Measurements from ENCODE around the gene DYNLRB1.
A peak's percentile ranks its signal among the peaks of the same experiment; 100 is the strongest.
"Not testable (repeated sequence)": the region's sequence is repeated elsewhere in the genome, so short reads cannot be mapped to it uniquely, and the experiment has no call there.

DYNLRB1 gene

GRCh38 chr20:34512955-34513419, 3.2 kb upstream of the DYNLRB1 start:
- Histone ChIP-seq H3K4me1 (ENCODE audit: control insufficient read depth, insufficient read depth, low read length) (peaks cover 27% of the 10 kb centered on the region), H3K9ac (ENCODE audit: low read length) (no peak overlapping the region), H3K4me3 (ENCODE audit: low read length) (no peak overlapping the region), H3K27me3 (replicated peaks; ENCODE audit: control insufficient read depth, insufficient read depth, low read length) (no peaks in the 10 kb centered on the region), H3K36me3 (ENCODE audit: control insufficient read depth, insufficient read depth, low read length, severe bottlenecking) (peaks cover 40% of the 10 kb centered on the region), H3K9me3 (ENCODE audit: control insufficient read depth, low read length) (no peaks in the 10 kb centered on the region)
- no peak for DNase-seq (ENCODE audit: low read depth)

- Histone ChIP-seq H3K36me3 (ENCODE audit: control insufficient read depth, insufficient read depth, low read length, severe bottlenecking) (peaks cover 30% of the 10 kb centered on the region), H3K4me1 (ENCODE audit: control insufficient read depth, insufficient read depth, low read length) (peaks cover 27% of the 10 kb centered on the region)
- not testable (repeated sequence) for H3K9me3 ChIP-seq (ENCODE audit: control insufficient read depth, low read length); H3K9ac ChIP-seq (ENCODE audit: low read length); H3K4me3 ChIP-seq (ENCODE audit: low read length); H3K27me3 ChIP-seq (replicated peaks; ENCODE audit: control insufficient read depth, insufficient read depth, low read length); DNase-seq (ENCODE audit: low read depth)
These were observed 2.2 kb upstream of the DYNLRB1 start for GRCh38 chr20:34514034-34514433.

- H3K9me3 ChIP-seq (ENCODE audit: control insufficient read depth, low read length), result no peaks in the 10 kb centered on the region
- no peaks in the 10 kb centered on the region for H3K27me3 ChIP-seq (replicated peaks; ENCODE audit: control insufficient read depth, insufficient read depth, low read length)
- peaks cover 29% of the 10 kb centered on the region for H3K36me3 ChIP-seq (ENCODE audit: control insufficient read depth, insufficient read depth, low read length, severe bottlenecking)
- peak overlapping the region; percentile 90 for H3K4me3 ChIP-seq (ENCODE audit: low read length)
- DNase-seq (ENCODE audit: low read depth), result no peak
- peak overlapping the region; percentile 93 for H3K9ac ChIP-seq (ENCODE audit: low read length)
- peaks cover 27% of the 10 kb centered on the region for H3K4me1 ChIP-seq (ENCODE audit: control insufficient read depth, insufficient read depth, low read length)
These were observed 1.2 kb upstream of the DYNLRB1 start for GRCh38 chr20:34514897-34515483.

DNA sequence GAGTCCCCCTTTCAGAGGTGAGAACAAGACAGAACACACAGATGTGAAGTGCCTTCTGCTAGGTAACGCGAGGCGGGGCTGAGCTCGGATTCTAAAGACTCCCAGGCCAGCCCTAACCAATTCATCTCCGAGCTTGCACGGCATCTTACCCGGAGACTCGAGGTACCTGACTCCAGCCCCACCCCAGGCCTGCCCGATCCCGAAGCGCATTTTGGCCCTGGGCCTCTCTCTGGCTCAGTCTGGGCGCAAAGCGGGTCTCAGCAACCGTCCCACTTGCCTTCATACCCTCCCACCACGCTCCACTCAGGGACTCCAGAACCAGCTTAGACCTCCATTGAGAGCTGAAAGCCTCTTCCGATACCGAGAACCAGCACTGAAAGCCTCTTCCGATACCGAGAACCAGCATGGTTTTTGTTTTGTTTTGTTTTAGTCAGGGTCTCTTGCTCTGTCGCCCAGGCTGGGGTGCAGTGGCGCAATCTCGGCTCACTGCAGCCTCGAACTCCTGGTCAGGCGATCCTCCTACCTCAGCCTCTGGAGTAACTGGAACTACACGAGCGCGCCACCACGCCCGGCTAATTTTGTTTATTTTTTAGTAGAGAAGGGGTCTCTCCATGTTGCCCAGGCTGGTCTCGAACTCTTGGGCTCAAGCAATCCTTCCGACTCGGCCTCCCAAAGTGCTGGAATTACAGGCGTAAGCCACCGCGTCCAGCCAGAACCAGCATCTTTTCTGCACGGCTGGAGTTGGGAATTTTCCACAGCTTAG, 557 bp upstream of the DYNLRB1 start:
- H3K4me3 ChIP-seq (ENCODE audit: low read length), result peak overlapping the region; percentile 90
- no peaks in the 10 kb centered on the region for H3K27me3 ChIP-seq (replicated peaks; ENCODE audit: control insufficient read depth, insufficient read depth, low read length)
- peak; percentile 56 for DNase-seq (ENCODE audit: low read depth)
- H3K4me1 ChIP-seq (ENCODE audit: control insufficient read depth, insufficient read depth, low read length), result peaks cover 27% of the 10 kb centered on the region
- H3K36me3 ChIP-seq (ENCODE audit: control insufficient read depth, insufficient read depth, low read length, severe bottlenecking), result peaks cover 28% of the 10 kb centered on the region
- no peaks in the 10 kb centered on the region for H3K9me3 ChIP-seq (ENCODE audit: control insufficient read depth, low read length)
- peak overlapping the region; percentile 93 for H3K9ac ChIP-seq (ENCODE audit: low read length)

- H3K36me3 ChIP-seq (ENCODE audit: control insufficient read depth, insufficient read depth, low read length, severe bottlenecking), result peaks cover 14% of the 10 kb centered on the region
- no peaks in the 10 kb centered on the region for H3K9me3 ChIP-seq (ENCODE audit: control insufficient read depth, low read length)
- no peaks in the 10 kb centered on the region for H3K27me3 ChIP-seq (replicated peaks; ENCODE audit: control insufficient read depth, insufficient read depth, low read length)
- peaks cover 27% of the 10 kb centered on the region for H3K4me1 ChIP-seq (ENCODE audit: control insufficient read depth, insufficient read depth, low read length)
- H3K9ac ChIP-seq (ENCODE audit: low read length), result peak overlapping the region; percentile 93
- no peak for DNase-seq (ENCODE audit: low read depth)
- peak overlapping the region; percentile 90 for H3K4me3 ChIP-seq (ENCODE audit: low read length)
These were observed 888 bp downstream of the DYNLRB1 start for GRCh38 chr20:34517114-34517505.

DNA sequence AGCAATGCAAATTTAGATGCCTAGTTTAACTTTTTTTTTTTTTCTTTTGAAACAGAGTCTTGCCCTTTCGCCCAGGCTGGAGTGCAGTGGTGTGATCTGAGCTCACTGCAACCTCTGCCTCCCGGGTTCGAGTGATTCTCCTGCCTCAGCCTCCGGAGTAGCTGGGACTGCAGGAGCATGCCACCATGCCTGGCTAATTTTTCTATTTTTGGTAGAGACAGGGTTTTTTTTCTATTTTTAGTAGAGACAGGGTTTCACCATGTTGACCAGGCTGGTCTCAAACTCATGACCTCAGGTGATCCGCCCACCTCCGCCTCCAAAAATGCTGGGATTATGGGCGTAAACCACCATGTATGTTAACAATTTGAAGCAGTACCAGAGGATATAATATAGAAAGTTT, 2.6 kb downstream of the DYNLRB1 start:
- not testable (repeated sequence) for H3K36me3 ChIP-seq (ENCODE audit: control insufficient read depth, insufficient read depth, low read length, severe bottlenecking); H3K9me3 ChIP-seq (ENCODE audit: control insufficient read depth, low read length); DNase-seq (ENCODE audit: low read depth); H3K27me3 ChIP-seq (replicated peaks; ENCODE audit: control insufficient read depth, insufficient read depth, low read length); H3K9ac ChIP-seq (ENCODE audit: low read length); H3K4me3 ChIP-seq (ENCODE audit: low read length)
- peaks cover 33% of the 10 kb centered on the region for H3K4me1 ChIP-seq (ENCODE audit: control insufficient read depth, insufficient read depth, low read length)

DNA sequence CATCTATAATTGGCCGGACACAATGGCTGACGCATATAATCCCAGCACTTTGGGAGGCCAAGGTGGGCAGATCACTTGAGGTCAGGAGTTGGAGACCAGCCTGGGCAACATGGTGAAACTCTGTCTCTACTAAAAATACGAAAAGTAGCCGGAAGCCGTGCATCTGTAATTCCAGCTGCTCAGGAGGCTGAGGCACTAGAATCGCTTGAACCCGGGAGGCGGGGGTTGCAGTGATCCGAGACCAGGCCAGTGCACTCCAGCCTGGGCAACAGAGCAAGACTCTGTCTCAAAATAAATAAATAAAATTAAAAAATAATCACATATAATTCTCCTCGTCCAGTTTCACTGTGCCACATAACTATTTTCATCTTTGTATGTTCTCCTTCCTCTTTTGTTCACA, 3.6 kb downstream of the DYNLRB1 start:
- not testable (repeated sequence) for H3K4me3 ChIP-seq (ENCODE audit: low read length); DNase-seq (ENCODE audit: low read depth); H3K9me3 ChIP-seq (ENCODE audit: control insufficient read depth, low read length); H3K9ac ChIP-seq (ENCODE audit: low read length); H3K36me3 ChIP-seq (ENCODE audit: control insufficient read depth, insufficient read depth, low read length, severe bottlenecking); H3K27me3 ChIP-seq (replicated peaks; ENCODE audit: control insufficient read depth, insufficient read depth, low read length)
- H3K4me1 ChIP-seq (ENCODE audit: control insufficient read depth, insufficient read depth, low read length), result peaks cover 38% of the 10 kb centered on the region

DNA sequence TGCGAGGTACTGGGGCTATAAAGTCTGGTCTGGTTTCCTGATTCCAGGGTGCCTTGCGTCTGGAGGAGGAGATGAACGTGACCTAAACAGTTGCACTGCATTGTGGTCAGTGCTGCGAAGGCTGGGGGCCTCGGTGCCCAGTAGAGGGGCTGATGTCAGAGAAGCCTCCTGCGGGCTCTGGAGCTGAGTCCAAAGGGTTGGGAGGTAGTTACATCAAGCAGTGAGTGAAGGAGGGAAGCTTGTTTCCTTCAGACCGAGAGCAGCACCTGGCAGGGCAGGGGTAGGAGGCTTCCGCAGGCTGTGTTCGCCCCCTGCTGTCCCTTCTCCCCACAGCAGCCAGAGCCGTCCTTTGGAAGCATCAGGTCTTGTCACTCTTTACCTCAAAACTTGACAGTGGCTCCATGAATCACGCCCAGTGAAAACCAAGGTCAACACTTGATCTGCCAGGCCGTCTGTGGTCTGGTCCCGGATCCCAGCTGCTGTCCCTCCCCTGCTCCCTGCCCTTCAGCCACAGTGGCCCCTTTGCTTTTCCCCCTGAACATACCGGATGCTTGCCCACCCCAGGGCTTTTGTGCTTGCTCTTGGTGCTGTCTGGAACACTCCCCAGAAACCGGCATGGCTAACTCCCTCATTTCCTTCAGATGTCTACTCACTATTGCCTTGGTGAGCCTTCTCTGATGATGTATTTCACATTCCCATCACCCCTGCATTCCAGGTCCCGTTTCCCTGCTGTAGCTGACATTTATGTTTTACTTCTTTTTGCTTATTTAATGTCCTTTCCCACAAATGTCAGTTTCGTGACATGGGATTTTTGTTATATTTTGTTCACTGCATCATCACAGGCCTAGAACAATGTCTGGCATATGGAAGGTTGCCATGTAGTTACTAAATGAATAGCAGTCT, 7.0 kb downstream of the DYNLRB1 start:
- peak overlapping the region; percentile 0 for H3K9ac ChIP-seq (ENCODE audit: low read length)
- H3K4me3 ChIP-seq (ENCODE audit: low read length), result peak overlapping the region; percentile 33
- no peaks in the 10 kb centered on the region for H3K27me3 ChIP-seq (replicated peaks; ENCODE audit: control insufficient read depth, insufficient read depth, low read length)
- peak; percentile 88 for DNase-seq (ENCODE audit: low read depth)
- H3K4me1 ChIP-seq (ENCODE audit: control insufficient read depth, insufficient read depth, low read length), result peaks cover 47% of the 10 kb centered on the region
- H3K36me3 ChIP-seq (ENCODE audit: control insufficient read depth, insufficient read depth, low read length, severe bottlenecking), result peaks cover 20% of the 10 kb centered on the region
- no peaks in the 10 kb centered on the region for H3K9me3 ChIP-seq (ENCODE audit: control insufficient read depth, low read length)

- peak overlapping the region; percentile 33 for H3K4me3 ChIP-seq (ENCODE audit: low read length)
- no peaks in the 10 kb centered on the region for H3K27me3 ChIP-seq (replicated peaks; ENCODE audit: control insufficient read depth, insufficient read depth, low read length)
- H3K36me3 ChIP-seq (ENCODE audit: control insufficient read depth, insufficient read depth, low read length, severe bottlenecking), result peaks cover 30% of the 10 kb centered on the region
- no peak for DNase-seq (ENCODE audit: low read depth)
- peak overlapping the region; percentile 39 for H3K9ac ChIP-seq (ENCODE audit: low read length)
- no peaks in the 10 kb centered on the region for H3K9me3 ChIP-seq (ENCODE audit: control insufficient read depth, low read length)
- peaks cover 47% of the 10 kb centered on the region for H3K4me1 ChIP-seq (ENCODE audit: control insufficient read depth, insufficient read depth, low read length)
These were observed 8.2 kb downstream of the DYNLRB1 start for GRCh38 chr20:34524426-34524825.

GRCh38 chr20:34525342-34525708, 9.1 kb downstream of the DYNLRB1 start:
- H3K4me3 ChIP-seq (ENCODE audit: low read length), result no peak overlapping the region
- no peak for DNase-seq (ENCODE audit: low read depth)
- H3K27me3 ChIP-seq (replicated peaks; ENCODE audit: control insufficient read depth, insufficient read depth, low read length), result no peaks in the 10 kb centered on the region
- H3K4me1 ChIP-seq (ENCODE audit: control insufficient read depth, insufficient read depth, low read length), result peaks cover 55% of the 10 kb centered on the region
- H3K9me3 ChIP-seq (ENCODE audit: control insufficient read depth, low read length), result no peaks in the 10 kb centered on the region
- H3K9ac ChIP-seq (ENCODE audit: low read length), result no peak overlapping the region
- H3K36me3 ChIP-seq (ENCODE audit: control insufficient read depth, insufficient read depth, low read length, severe bottlenecking), result peaks cover 34% of the 10 kb centered on the region
